Measurements from ENCODE around the gene ING4. TPM values are rescaled to one million over a fixed set of nuclear protein-coding genes. Genes with fewer than 3 reads are reported as not detected.

Gene ING4
- total and polyA plus RNA-seq, 2 donors: 70.0 to 74.0 TPM

- no peak overlapping the region for H3K4me3 ChIP-seq (ENCODE audit: low read length in 2 of 2)
- peaks cover 2 to 40% of the 10 kb centered on the region in 2 donors for H3K4me1 ChIP-seq (ENCODE audit: control insufficient read depth in 2 of 2, insufficient read depth in 2 of 2, low read length in 2 of 2)
- H3K9me3 ChIP-seq (ENCODE audit: control insufficient read depth in 2 of 2, insufficient read depth in 1 of 2, low read length in 1 of 2): peaks cover 0 to 14% of the 10 kb centered on the region in 2 donors
- peaks cover 0 to 3% of the 10 kb centered on the region in 2 donors for H3K27me3 ChIP-seq (ENCODE audit: control insufficient read depth in 2 of 2, insufficient read depth in 1 of 2, low read length in 1 of 2)
- peaks cover 11 to 12% of the 10 kb centered on the region in 2 donors for H3K36me3 ChIP-seq (ENCODE audit: control insufficient read depth in 2 of 2, insufficient read depth in 2 of 2, low read length in 1 of 2)
- peak overlapping the region; percentile 58 to 61 for H3K27ac ChIP-seq (ENCODE audit: low read depth in 1 of 2, low read length in 1 of 2)
- 56% methylated on average over 6 of the region's 6 CpGs for WGBS
- no peak for DNase-seq (ENCODE audit: low read depth in 6 of 9, low spot score in 9 of 9)
These were observed 18.7 kb downstream of the ING4 start for GRCh38 chr12:6644257-6644596.

GRCh38 chr12:6643569-6644256 lies 19.2 kb downstream of the ING4 start:
- 78% methylated on average over 6 of the region's 6 CpGs for WGBS
- Histone ChIP-seq H3K27me3 (ENCODE audit: control insufficient read depth in 2 of 2, insufficient read depth in 1 of 2, low read length in 1 of 2) (peaks cover 0 to 3% of the 10 kb centered on the region in 2 donors), H3K27ac (ENCODE audit: low read depth in 1 of 2, low read length in 1 of 2) (peak overlapping the region in 1 of 2 donors; percentile 48), H3K9me3 (ENCODE audit: control insufficient read depth in 2 of 2, insufficient read depth in 1 of 2, low read length in 1 of 2) (peaks cover 0 to 14% of the 10 kb centered on the region in 2 donors), H3K4me1 (ENCODE audit: control insufficient read depth in 2 of 2, insufficient read depth in 2 of 2, low read length in 2 of 2) (peaks cover 2 to 45% of the 10 kb centered on the region in 2 donors), H3K4me3 (ENCODE audit: low read length in 2 of 2) (no peak overlapping the region), H3K36me3 (ENCODE audit: control insufficient read depth in 2 of 2, insufficient read depth in 2 of 2, low read length in 1 of 2) (peaks cover 9 to 12% of the 10 kb centered on the region in 2 donors)
- peak in 1 of 9 donors; percentile 47 for DNase-seq (ENCODE audit: low read depth in 6 of 9, low spot score in 9 of 9)

GRCh38 chr12:6641131-6641530 lies 21.8 kb downstream of the ING4 start:
- Histone ChIP-seq H3K4me1 (ENCODE audit: control insufficient read depth in 2 of 2, insufficient read depth in 2 of 2, low read length in 2 of 2) (peaks cover 2 to 65% of the 10 kb centered on the region in 2 donors), H3K9me3 (ENCODE audit: control insufficient read depth in 2 of 2, insufficient read depth in 1 of 2, low read length in 1 of 2) (peaks cover 0 to 10% of the 10 kb centered on the region in 2 donors), H3K27ac (ENCODE audit: low read depth in 1 of 2, low read length in 1 of 2) (no peak overlapping the region), H3K27me3 (ENCODE audit: control insufficient read depth in 2 of 2, insufficient read depth in 1 of 2, low read length in 1 of 2) (no peaks in the 10 kb centered on the region), H3K36me3 (ENCODE audit: control insufficient read depth in 2 of 2, insufficient read depth in 2 of 2, low read length in 1 of 2) (no peaks in the 10 kb centered on the region), H3K4me3 (ENCODE audit: low read length in 2 of 2) (no peak overlapping the region)
- WGBS: 92% methylated on average over 4 of the region's 4 CpGs
- DNase-seq (ENCODE audit: low read depth in 6 of 9, low spot score in 9 of 9): no peak

GRCh38 chr12:6640497-6640896 lies 22.4 kb downstream of the ING4 start:
- Histone ChIP-seq H3K27me3 (ENCODE audit: control insufficient read depth in 2 of 2, insufficient read depth in 1 of 2, low read length in 1 of 2) (no peaks in the 10 kb centered on the region), H3K4me1 (ENCODE audit: control insufficient read depth in 2 of 2, insufficient read depth in 2 of 2, low read length in 2 of 2) (peaks cover 3 to 71% of the 10 kb centered on the region in 2 donors), H3K9me3 (ENCODE audit: control insufficient read depth in 2 of 2, insufficient read depth in 1 of 2, low read length in 1 of 2) (peaks cover 0 to 10% of the 10 kb centered on the region in 2 donors), H3K4me3 (ENCODE audit: low read length in 2 of 2) (no peak overlapping the region), H3K36me3 (ENCODE audit: control insufficient read depth in 2 of 2, insufficient read depth in 2 of 2, low read length in 1 of 2) (no peaks in the 10 kb centered on the region), H3K27ac (ENCODE audit: low read depth in 1 of 2, low read length in 1 of 2) (no peak overlapping the region)
- 94% methylated on average over 4 of the region's 4 CpGs for WGBS
- DNase-seq (ENCODE audit: low read depth in 6 of 9, low spot score in 9 of 9): no peak

GRCh38 chr12:6639151-6639801 lies 23.6 kb downstream of the ING4 start:
- Histone ChIP-seq H3K4me1 (ENCODE audit: control insufficient read depth in 2 of 2, insufficient read depth in 2 of 2, low read length in 2 of 2) (peaks cover 9 to 75% of the 10 kb centered on the region in 2 donors), H3K36me3 (ENCODE audit: control insufficient read depth in 2 of 2, insufficient read depth in 2 of 2, low read length in 1 of 2) (no peaks in the 10 kb centered on the region), H3K27me3 (ENCODE audit: control insufficient read depth in 2 of 2, insufficient read depth in 1 of 2, low read length in 1 of 2) (no peaks in the 10 kb centered on the region), H3K27ac (ENCODE audit: low read depth in 1 of 2, low read length in 1 of 2) (no peak overlapping the region), H3K9me3 (ENCODE audit: control insufficient read depth in 2 of 2, insufficient read depth in 1 of 2, low read length in 1 of 2) (peaks cover 0 to 9% of the 10 kb centered on the region in 2 donors), H3K4me3 (ENCODE audit: low read length in 2 of 2) (no peak overlapping the region)
- WGBS: 90% methylated on average over 11 of the region's 11 CpGs
- DNase-seq (ENCODE audit: low read depth in 6 of 9, low spot score in 9 of 9): no peak

- DNase-seq (ENCODE audit: low read depth in 6 of 9, low spot score in 9 of 9): peak in 2 of 9 donors; percentile 39 to 57
- Histone ChIP-seq H3K27ac (ENCODE audit: low read depth in 1 of 2, low read length in 1 of 2) (peak overlapping the region in 1 of 2 donors; percentile 58), H3K36me3 (ENCODE audit: control insufficient read depth in 2 of 2, insufficient read depth in 2 of 2, low read length in 1 of 2) (no peaks in the 10 kb centered on the region), H3K9me3 (ENCODE audit: control insufficient read depth in 2 of 2, insufficient read depth in 1 of 2, low read length in 1 of 2) (peaks cover 0 to 3% of the 10 kb centered on the region in 2 donors), H3K27me3 (ENCODE audit: control insufficient read depth in 2 of 2, insufficient read depth in 1 of 2, low read length in 1 of 2) (no peaks in the 10 kb centered on the region), H3K4me1 (ENCODE audit: control insufficient read depth in 2 of 2, insufficient read depth in 2 of 2, low read length in 2 of 2) (peaks cover 6 to 75% of the 10 kb centered on the region in 2 donors), H3K4me3 (ENCODE audit: low read length in 2 of 2) (no peak overlapping the region)
- 62% methylated on average over 9 of the region's 9 CpGs for WGBS
These were observed 24.6 kb downstream of the ING4 start for GRCh38 chr12:6638305-6638704.

- Histone ChIP-seq H3K36me3 (ENCODE audit: control insufficient read depth in 2 of 2, insufficient read depth in 2 of 2, low read length in 1 of 2) (no peaks in the 10 kb centered on the region), H3K27me3 (ENCODE audit: control insufficient read depth in 2 of 2, insufficient read depth in 1 of 2, low read length in 1 of 2) (no peaks in the 10 kb centered on the region), H3K4me1 (ENCODE audit: control insufficient read depth in 2 of 2, insufficient read depth in 2 of 2, low read length in 2 of 2) (peaks cover 15 to 95% of the 10 kb centered on the region in 2 donors), H3K9me3 (ENCODE audit: control insufficient read depth in 2 of 2, insufficient read depth in 1 of 2, low read length in 1 of 2) (peaks cover 0 to 3% of the 10 kb centered on the region in 2 donors), H3K4me3 (ENCODE audit: low read length in 2 of 2) (peak within 1 kb of the TSS in 1 of 2 donors; percentile 19), H3K27ac (ENCODE audit: low read depth in 1 of 2, low read length in 1 of 2) (peak within 1 kb of the TSS; percentile 74 to 78)
- DNase-seq (ENCODE audit: low read depth in 6 of 9, low spot score in 9 of 9): peak in 2 of 9 donors; percentile 37 to 50
- WGBS: 68% methylated on average over 18 of the region's 18 CpGs
These were observed 26.9 kb downstream of the ING4 start, which contains the start of gene LPAR5 for GRCh38 chr12:6635856-6636531. LPAR5 (minus strand) TSS chr12:6635959; CDS start chr12:6621248, 14,711 bp downstream.

- Histone ChIP-seq H3K27me3 (ENCODE audit: control insufficient read depth in 2 of 2, insufficient read depth in 1 of 2, low read length in 1 of 2) (no peaks in the 10 kb centered on the region), H3K4me1 (ENCODE audit: control insufficient read depth in 2 of 2, insufficient read depth in 2 of 2, low read length in 2 of 2) (peaks cover 16 to 94% of the 10 kb centered on the region in 2 donors), H3K4me3 (ENCODE audit: low read length in 2 of 2) (peak overlapping the region in 1 of 2 donors; percentile 19), H3K36me3 (ENCODE audit: control insufficient read depth in 2 of 2, insufficient read depth in 2 of 2, low read length in 1 of 2) (no peaks in the 10 kb centered on the region), H3K27ac (ENCODE audit: low read depth in 1 of 2, low read length in 1 of 2) (peak overlapping the region; percentile 74 to 78), H3K9me3 (ENCODE audit: control insufficient read depth in 2 of 2, insufficient read depth in 1 of 2, low read length in 1 of 2) (peaks cover 0 to 3% of the 10 kb centered on the region in 2 donors)
- 45% methylated on average over 5 of the region's 5 CpGs for WGBS
- DNase-seq (ENCODE audit: low read depth in 6 of 9, low spot score in 9 of 9): peak in 2 of 9 donors; percentile 59 to 80
These were observed 27.5 kb downstream of the ING4 start for GRCh38 chr12:6635375-6635855.
